HepG2 (cell line): ENCODE data around the gene MPC1. TPM values are rescaled to one million over a fixed set of nuclear protein-coding genes. Genes with fewer than 3 reads are reported as not detected.
A peak's percentile ranks its signal among the peaks of the same experiment; 100 is the strongest.

Experiments used
- CBX2 ChIP-seq, 2 experiments: fragments of 200-600 bp in 1 of 2; sonication (generic); formaldehyde crosslinking in 1 of 2; IDR thresholded peaks; 2 replicates each; pipeline versions ENCODE4 v1.7.0 to v1.8.1; 2018 to 2022; ENCODE audit warnings: low read depth in 2 of 2, low read length in 1 of 2, mild to moderate bottlenecking in 1 of 2, missing genetic modification reagents in 1 of 2
- FOXA1 ChIP-seq, 2 experiments: fragments of 450-650 bp in 1 of 2; sonication (generic) in 1 of 2; formaldehyde crosslinking in 1 of 2; IDR thresholded peaks; 2 replicates each; pipeline versions ENCODE4 v1.4.0 to v1.6.1; 2016 to 2020; ENCODE audit warnings: missing genetic modification reagents in 1 of 2
- FOXK2 ChIP-seq: fragments of 450-650 bp; IDR thresholded peaks from 2 replicates; pipeline ENCODE4 v1.6.1; 2016
- GTF2F1 ChIP-seq: fragments of 150-350 bp; IDR thresholded peaks from 2 replicates; pipeline ENCODE4 v1.6.1; 2014; ENCODE audit warnings: low read length
- TP53 ChIP-seq: sonication (generic); formaldehyde crosslinking; conservative IDR thresholded peaks from 2 replicates; pipeline ENCODE4 v1.4.0; 2020; ENCODE audit warnings: missing genetic modification reagents
- YEATS4 ChIP-seq: sonication (generic); formaldehyde crosslinking; IDR thresholded peaks from 2 replicates; pipeline ENCODE4 v1.4.0; 2020; ENCODE audit warnings: missing genetic modification reagents, borderline replicate concordance
- ZNF207 ChIP-seq: fragments of 450-650 bp; IDR thresholded peaks from 2 replicates; pipeline ENCODE4 v1.6.1; 2016; ENCODE audit warnings: antibody characterized with exemption, borderline replicate concordance
- ZNF296 ChIP-seq: sonication (generic); formaldehyde crosslinking; conservative IDR thresholded peaks from 2 replicates; pipeline ENCODE4 v1.5.0; 2020; ENCODE audit warnings: mild to moderate bottlenecking, missing genetic modification reagents
- ZNF343 ChIP-seq: sonication (generic); formaldehyde crosslinking; IDR thresholded peaks from 2 replicates; pipeline ENCODE4 v1.4.0; 2020; ENCODE audit warnings: mild to moderate bottlenecking, missing genetic modification reagents
- ZNF354B ChIP-seq: sonication (generic); formaldehyde crosslinking; IDR thresholded peaks from 2 replicates; pipeline ENCODE4 v1.8.0; 2022; ENCODE audit warnings: mild to moderate bottlenecking, missing genetic modification reagents
- ZNF619 ChIP-seq: sonication (generic); formaldehyde crosslinking; IDR thresholded peaks from 2 replicates; pipeline ENCODE4 v1.4.0; 2020; ENCODE audit warnings: mild to moderate bottlenecking, missing genetic modification reagents
- ZNF746 ChIP-seq: sonication (generic); formaldehyde crosslinking; IDR thresholded peaks from 2 replicates; pipeline ENCODE4 v1.8.0; 2022; ENCODE audit warnings: mild to moderate bottlenecking, missing genetic modification reagents
- ZSCAN22 ChIP-seq: sonication (generic); formaldehyde crosslinking; IDR thresholded peaks from 2 replicates; pipeline ENCODE4 v1.4.0; 2020; ENCODE audit warnings: mild to moderate bottlenecking, missing genetic modification reagents
- polyA plus RNA-seq, 8 experiments: library from polyadenylated mRNA; depleted of rRNA in 3 of 8; stranded (reverse) in 7 of 8; unstranded in 1 of 8; fragments of >200 nt; fragmentation: Illumina TruSeq in 4 of 8; extraction: Trizol in 4 of 8; gene quantifications; 2 replicates each; pipeline versions ENCODE4 v1.2.1 to v1.2.3, GENCODE V29; 2011 to 2016; ENCODE audit warnings: low read depth in 4 of 8, missing spikeins in 1 of 8, mixed read lengths in 1 of 8; ENCODE audit not compliant: insufficient read depth in 1 of 8
- total RNA-seq, 5 experiments: library from RNA; depleted of rRNA; stranded (reverse); fragments of >200 nt; fragmentation: Illumina TruSeq; extraction: Trizol; gene quantifications; 2 replicates each; pipeline ENCODE4 v1.2.3, GENCODE V29; 2016; ENCODE audit warnings: low read depth in 1 of 5
- TF ChIP-seq, protein P1 (sequence below): IDR thresholded peaks from 2 replicates; pipeline ENCODE4 v1.6.1; 2016; ENCODE audit warnings: mild to moderate bottlenecking, missing biosample characterization, missing genetic modification reagents
- TF ChIP-seq, protein P2 (sequence below): sonication (generic); formaldehyde crosslinking; IDR thresholded peaks from 2 replicates; pipeline ENCODE4 v1.5.0; 2020; ENCODE audit warnings: mild to moderate bottlenecking, missing genetic modification reagents
- TF ChIP-seq, protein P3 (sequence below): sonication (generic); formaldehyde crosslinking; IDR thresholded peaks from 2 replicates; pipeline ENCODE4 v1.8.1; 2023; ENCODE audit warnings: missing genetic modification reagents, inconsistent platforms, borderline replicate concordance
- TF ChIP-seq, protein P4 (sequence below): sonication (generic); formaldehyde crosslinking; IDR thresholded peaks from 2 replicates; pipeline ENCODE4 v1.5.0; 2020; ENCODE audit warnings: mild to moderate bottlenecking, missing genetic modification reagents, borderline replicate concordance
- TF ChIP-seq, protein P5 (sequence below): sonication (generic); formaldehyde crosslinking; IDR thresholded peaks from 2 replicates; pipeline ENCODE4 v1.5.0; 2020; ENCODE audit warnings: missing genetic modification reagents

MPC1 gene
- total and polyA plus RNA-seq, 2 of the 13 experiments (the other 11 are each of a cell fraction or from before 2014, with no cell fraction given), result 189 to 214 TPM

DNA sequence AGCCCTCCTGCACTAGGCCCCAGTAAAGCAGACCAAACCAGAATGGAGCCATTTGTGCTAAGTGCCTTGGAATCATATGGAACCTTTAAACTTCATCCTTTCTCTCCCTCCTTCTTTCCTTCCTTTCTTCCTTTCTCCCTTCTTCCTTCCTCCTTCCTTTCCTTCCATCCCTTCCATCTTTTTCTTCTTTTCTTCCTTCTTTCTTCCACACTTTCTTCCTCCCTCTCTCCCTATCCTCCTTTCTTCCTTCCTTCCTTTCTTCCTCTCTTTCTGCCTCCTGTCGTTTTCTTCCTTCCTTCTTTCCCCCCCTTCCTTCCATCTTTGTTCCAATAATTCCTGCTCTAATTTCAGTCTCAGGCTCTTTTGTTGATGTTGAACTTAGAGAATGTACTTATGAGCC lies 29.2 kb downstream of the MPC1 start (continued):
- no peak for TF ChIP-seq CBX2 (IDR thresholded peaks at IDR 0.05; ENCODE audit: low read depth, low read length)
- TF ChIP-seq CBX2 (CRISPR knock-in tag; IDR thresholded peaks at IDR 0.05; ENCODE audit: low read depth), result no peak
- TF ChIP-seq FOXK2, result 0 out of 2 replicates have a peak, but pooled peaks have one; percentile 24
- TF ChIP-seq YEATS4 (CRISPR knock-in tag), result no peak
- TF ChIP-seq, protein P1, sequence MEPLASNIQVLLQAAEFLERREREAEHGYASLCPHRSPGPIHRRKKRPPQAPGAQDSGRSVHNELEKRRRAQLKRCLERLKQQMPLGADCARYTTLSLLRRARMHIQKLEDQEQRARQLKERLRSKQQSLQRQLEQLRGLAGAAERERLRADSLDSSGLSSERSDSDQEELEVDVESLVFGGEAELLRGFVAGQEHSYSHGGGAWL, result no peak
- no peak for TF ChIP-seq FOXA1 (IDR thresholded peaks at IDR 0.05)
- no peak for TF ChIP-seq FOXA1 (CRISPR knock-in tag; IDR thresholded peaks at IDR 0.05)
- TF ChIP-seq ZNF619 (CRISPR knock-in tag), result no peak
- TF ChIP-seq, protein P2, sequence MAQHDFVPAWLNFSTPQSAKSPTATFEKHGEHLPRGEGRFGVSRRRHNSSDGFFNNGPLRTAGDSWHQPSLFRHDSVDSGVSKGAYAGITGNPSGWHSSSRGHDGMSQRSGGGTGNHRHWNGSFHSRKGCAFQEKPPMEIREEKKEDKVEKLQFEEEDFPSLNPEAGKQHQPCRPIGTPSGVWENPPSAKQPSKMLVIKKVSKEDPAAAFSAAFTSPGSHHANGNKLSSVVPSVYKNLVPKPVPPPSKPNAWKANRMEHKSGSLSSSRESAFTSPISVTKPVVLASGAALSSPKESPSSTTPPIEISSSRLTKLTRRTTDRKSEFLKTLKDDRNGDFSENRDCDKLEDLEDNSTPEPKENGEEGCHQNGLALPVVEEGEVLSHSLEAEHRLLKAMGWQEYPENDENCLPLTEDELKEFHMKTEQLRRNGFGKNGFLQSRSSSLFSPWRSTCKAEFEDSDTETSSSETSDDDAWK (CRISPR knock-in tag), result no peak
- TF ChIP-seq, protein P3, sequence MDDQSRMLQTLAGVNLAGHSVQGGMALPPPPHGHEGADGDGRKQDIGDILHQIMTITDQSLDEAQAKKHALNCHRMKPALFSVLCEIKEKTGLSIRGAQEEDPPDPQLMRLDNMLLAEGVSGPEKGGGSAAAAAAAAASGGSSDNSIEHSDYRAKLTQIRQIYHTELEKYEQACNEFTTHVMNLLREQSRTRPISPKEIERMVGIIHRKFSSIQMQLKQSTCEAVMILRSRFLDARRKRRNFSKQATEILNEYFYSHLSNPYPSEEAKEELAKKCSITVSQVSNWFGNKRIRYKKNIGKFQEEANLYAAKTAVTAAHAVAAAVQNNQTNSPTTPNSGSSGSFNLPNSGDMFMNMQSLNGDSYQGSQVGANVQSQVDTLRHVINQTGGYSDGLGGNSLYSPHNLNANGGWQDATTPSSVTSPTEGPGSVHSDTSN (CRISPR knock-in tag), result no peak
- TF ChIP-seq ZNF354B (CRISPR knock-in tag), result no peak
- no peak for TF ChIP-seq GTF2F1
- TF ChIP-seq ZSCAN22 (CRISPR knock-in tag), result no peak
- no peak for TF ChIP-seq ZNF207
- TF ChIP-seq, protein P4, sequence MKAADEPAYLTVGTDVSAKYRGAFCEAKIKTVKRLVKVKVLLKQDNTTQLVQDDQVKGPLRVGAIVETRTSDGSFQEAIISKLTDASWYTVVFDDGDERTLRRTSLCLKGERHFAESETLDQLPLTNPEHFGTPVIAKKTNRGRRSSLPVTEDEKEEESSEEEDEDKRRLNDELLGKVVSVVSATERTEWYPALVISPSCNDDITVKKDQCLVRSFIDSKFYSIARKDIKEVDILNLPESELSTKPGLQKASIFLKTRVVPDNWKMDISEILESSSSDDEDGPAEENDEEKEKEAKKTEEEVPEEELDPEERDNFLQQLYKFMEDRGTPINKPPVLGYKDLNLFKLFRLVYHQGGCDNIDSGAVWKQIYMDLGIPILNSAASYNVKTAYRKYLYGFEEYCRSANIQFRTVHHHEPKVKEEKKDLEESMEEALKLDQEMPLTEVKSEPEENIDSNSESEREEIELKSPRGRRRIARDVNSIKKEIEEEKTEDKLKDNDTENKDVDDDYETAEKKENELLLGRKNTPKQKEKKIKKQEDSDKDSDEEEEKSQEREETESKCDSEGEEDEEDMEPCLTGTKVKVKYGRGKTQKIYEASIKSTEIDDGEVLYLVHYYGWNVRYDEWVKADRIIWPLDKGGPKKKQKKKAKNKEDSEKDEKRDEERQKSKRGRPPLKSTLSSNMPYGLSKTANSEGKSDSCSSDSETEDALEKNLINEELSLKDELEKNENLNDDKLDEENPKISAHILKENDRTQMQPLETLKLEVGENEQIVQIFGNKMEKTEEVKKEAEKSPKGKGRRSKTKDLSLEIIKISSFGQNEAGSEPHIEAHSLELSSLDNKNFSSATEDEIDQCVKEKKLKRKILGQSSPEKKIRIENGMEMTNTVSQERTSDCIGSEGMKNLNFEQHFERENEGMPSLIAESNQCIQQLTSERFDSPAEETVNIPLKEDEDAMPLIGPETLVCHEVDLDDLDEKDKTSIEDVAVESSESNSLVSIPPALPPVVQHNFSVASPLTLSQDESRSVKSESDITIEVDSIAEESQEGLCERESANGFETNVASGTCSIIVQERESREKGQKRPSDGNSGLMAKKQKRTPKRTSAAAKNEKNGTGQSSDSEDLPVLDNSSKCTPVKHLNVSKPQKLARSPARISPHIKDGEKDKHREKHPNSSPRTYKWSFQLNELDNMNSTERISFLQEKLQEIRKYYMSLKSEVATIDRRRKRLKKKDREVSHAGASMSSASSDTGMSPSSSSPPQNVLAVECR (CRISPR knock-in tag), result no peak
- no peak for TF ChIP-seq ZNF296 (CRISPR knock-in tag)
- no peak for TF ChIP-seq ZNF343
- TF ChIP-seq ZNF746 (CRISPR knock-in tag), result no peak
- TF ChIP-seq, protein P5, sequence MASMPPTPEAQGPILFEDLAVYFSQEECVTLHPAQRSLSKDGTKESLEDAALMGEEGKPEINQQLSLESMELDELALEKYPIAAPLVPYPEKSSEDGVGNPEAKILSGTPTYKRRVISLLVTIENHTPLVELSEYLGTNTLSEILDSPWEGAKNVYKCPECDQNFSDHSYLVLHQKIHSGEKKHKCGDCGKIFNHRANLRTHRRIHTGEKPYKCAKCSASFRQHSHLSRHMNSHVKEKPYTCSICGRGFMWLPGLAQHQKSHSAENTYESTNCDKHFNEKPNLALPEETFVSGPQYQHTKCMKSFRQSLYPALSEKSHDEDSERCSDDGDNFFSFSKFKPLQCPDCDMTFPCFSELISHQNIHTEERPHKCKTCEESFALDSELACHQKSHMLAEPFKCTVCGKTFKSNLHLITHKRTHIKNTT (CRISPR knock-in tag), result no peak
- no peak for TF ChIP-seq TP53 (CRISPR knock-in tag)
